ENCODE measurements around the gene KLK3. TPM values are rescaled to one million over a fixed set of nuclear protein-coding genes. Genes with fewer than 3 reads are reported as not detected.

KLK3 gene
- total and polyA plus RNA-seq, 2 of the 8 experiments (the other 6 are each of a cell fraction or from before 2014, with no cell fraction given), result 0.08 TPM; not detected in 1

- TF ChIP-seq CHD1 (IDR thresholded peaks at IDR 0.05; ENCODE audit: low read depth, low read length) (no peak), SUZ12 (IDR thresholded peaks at IDR 0.05; ENCODE audit: low read length) (no peak), ZNF274 (IDR thresholded peaks at IDR 0.05; ENCODE audit: borderline replicate concordance, extremely low read depth, low read length) (no peak), ATF3 (IDR thresholded peaks at IDR 0.05; ENCODE audit: insufficient read depth, low read depth, low read length) (no peak), SIN3A (conservative IDR thresholded peaks at IDR 0.05 in 1 of 2, IDR thresholded peaks at IDR 0.05 in 1 of 2; ENCODE audit: low read depth in 1 of 2, low read length in 2 of 2) (no peak), PHF8 (conservative IDR thresholded peaks at IDR 0.05; ENCODE audit: low read depth, low read length) (no peak), EGR1 (IDR thresholded peaks at IDR 0.05; ENCODE audit: borderline replicate concordance, low read depth, low read length) (no peak), GABPA (IDR thresholded peaks at IDR 0.05; ENCODE audit: borderline replicate concordance, insufficient read depth, low read length) (no peak)
These were observed 34.9 kb downstream of the KLK3 start (continued) for GRCh38 chr19:50889638-50890037.

Data from H1 (cell line).